ENCODE measurements around the gene OR13D1. TPM values are rescaled to one million over a fixed set of nuclear protein-coding genes. Genes with fewer than 3 reads are reported as not detected.

Gene OR13D1
- not detected for total RNA-seq
- polyA plus RNA-seq, result not detected
- long read RNA-seq, donor 1, result 0 reads
- long read RNA-seq, donor 2, result 0 reads
- long read RNA-seq, donor 3, result 0 reads

GRCh38 chr9:104694218-104694617 is at the start of gene OR13D1:
Gene OR13D1, plus strand, starts transcription at chr9:104694518. Its CDS starts 0 bp downstream, at chr9:104694518.
- Histone ChIP-seq H3K27me3 (no peaks in the 10 kb centered on the region), H3K9me3 (no peaks in the 10 kb centered on the region), H3K27ac (no peak within 1 kb of the TSS), H3K4me3 (no peak within 1 kb of the TSS), H3K4me1 (ENCODE audit: insufficient read depth) (no peaks in the 10 kb centered on the region), H3K36me3 (no peaks in the 10 kb centered on the region)
- DNase-seq, result no peak
- TF ChIP-seq CTCF (IDR thresholded peaks at IDR 0.05) (no peak), EP300 (IDR thresholded peaks at IDR 0.05) (no peak), POLR2A (IDR thresholded peaks at IDR 0.05) (no peak)
- WGBS, 3 donors, result 91 to 100% (median 96%) methylated on average over 1 of the region's 1 CpG
- intact Hi-C loops (cut with DNase I), result no loop called here

GRCh38 chr9:104658496-104659195 is 35.7 kb upstream of the OR13D1 start:
- H3K27me3 ChIP-seq, result no peaks in the 10 kb centered on the region
- intact Hi-C loops (cut with DNase I), result no loop called here
- no peaks in the 10 kb centered on the region for H3K4me1 ChIP-seq (ENCODE audit: insufficient read depth)
- H3K27ac ChIP-seq, result no peak overlapping the region
- no peaks in the 10 kb centered on the region for H3K36me3 ChIP-seq
- no peaks in the 10 kb centered on the region for H3K9me3 ChIP-seq
- no peak overlapping the region for H3K4me3 ChIP-seq
- WGBS, 3 donors, result 19 to 45% (median 30%) methylated on average over 2 of the region's 2 CpGs
- DNase-seq, result no peak
- TF ChIP-seq POLR2A (IDR thresholded peaks at IDR 0.05), result no peak
- TF ChIP-seq CTCF (IDR thresholded peaks at IDR 0.05), result no peak
- TF ChIP-seq EP300 (IDR thresholded peaks at IDR 0.05), result no peak

GRCh38 chr9:104675611-104676010 is 18.7 kb upstream of the OR13D1 start:
- H3K4me3 ChIP-seq, result no peak overlapping the region
- H3K27me3 ChIP-seq, result no peaks in the 10 kb centered on the region
- intact Hi-C loops (cut with DNase I), result no loop called here
- no peaks in the 10 kb centered on the region for H3K9me3 ChIP-seq
- WGBS, 3 donors, result 17 to 26% (median 25%) methylated on average over 2 of the region's 2 CpGs
- TF ChIP-seq POLR2A (IDR thresholded peaks at IDR 0.05) (no peak), CTCF (IDR thresholded peaks at IDR 0.05) (no peak), EP300 (IDR thresholded peaks at IDR 0.05) (no peak)
- no peaks in the 10 kb centered on the region for H3K4me1 ChIP-seq (ENCODE audit: insufficient read depth)
- H3K36me3 ChIP-seq, result no peaks in the 10 kb centered on the region
- DNase-seq, result no peak
- H3K27ac ChIP-seq, result no peak overlapping the region

- no peak overlapping the region for H3K4me3 ChIP-seq
- no peaks in the 10 kb centered on the region for H3K36me3 ChIP-seq
- H3K27ac ChIP-seq, result no peak overlapping the region
- H3K27me3 ChIP-seq, result no peaks in the 10 kb centered on the region
- no peaks in the 10 kb centered on the region for H3K9me3 ChIP-seq
- no peak for DNase-seq
- intact Hi-C loops (cut with DNase I), result no loop called here
- 9 to 10% (median 10%) methylated on average over 3 of the region's 3 CpGs for WGBS, 3 donors
- H3K4me1 ChIP-seq (ENCODE audit: insufficient read depth), result no peaks in the 10 kb centered on the region
- TF ChIP-seq POLR2A (IDR thresholded peaks at IDR 0.05) (no peak), EP300 (IDR thresholded peaks at IDR 0.05) (no peak), CTCF (IDR thresholded peaks at IDR 0.05) (no peak)
Observed at GRCh38 chr9:104682642-104683041, 11.7 kb upstream of the OR13D1 start.

All from ovary (tissue), 10 donors.